Mesenchymal stem cell (in vitro differentiated cells and primary cell): ENCODE results near the gene MYO9A. TPM values are rescaled to one million over a fixed set of nuclear protein-coding genes. Genes with fewer than 3 reads are reported as not detected.
A peak's percentile ranks its signal among the peaks of the same experiment; 100 is the strongest.

Experiments used
- DNase-seq: peaks from one replicate; pipeline ENCODE4 v3.0.0-alpha.2; 2013
- H2AFZ ChIP-seq: one replicate; pipeline ENCODE4 v1.6.1; 2013; ENCODE audit warnings: low read depth, mild to moderate bottlenecking, control low read depth, inconsistent platforms, low read length, moderate library complexity
- H2AK5ac ChIP-seq: 2 replicates; pipeline ENCODE4 v1.6.1; 2013; ENCODE audit warnings: low read length, moderate library complexity, mild to moderate bottlenecking, inconsistent platforms; ENCODE audit not compliant: severe bottlenecking
- H2BK120ac ChIP-seq: one replicate; pipeline ENCODE4 v1.6.1; 2013; ENCODE audit warnings: low read depth, mild to moderate bottlenecking, inconsistent platforms, low read length, moderate library complexity
- H2BK12ac ChIP-seq, 2 experiments: one replicate each; pipeline ENCODE4 v1.6.1; 2013; ENCODE audit warnings: inconsistent platforms in 2 of 2, low read length in 2 of 2, mild to moderate bottlenecking in 2 of 2, moderate library complexity in 2 of 2, control low read depth in 1 of 2
- H2BK15ac ChIP-seq: one replicate; pipeline ENCODE4 v1.6.1; 2013; ENCODE audit warnings: mild to moderate bottlenecking, low read depth, inconsistent platforms; ENCODE audit not compliant: poor library complexity, severe bottlenecking
- H2BK5ac ChIP-seq: 2 replicates; pipeline ENCODE4 v1.6.1; 2013; ENCODE audit warnings: low read depth, mild to moderate bottlenecking, low read length, control low read depth, inconsistent platforms; ENCODE audit not compliant: poor library complexity, severe bottlenecking
- H3K14ac ChIP-seq, 2 experiments: one replicate each; pipeline ENCODE4 v1.6.1; 2013; ENCODE audit warnings: inconsistent platforms in 2 of 2, low read length in 2 of 2, control low read depth in 1 of 2, mild to moderate bottlenecking in 1 of 2, moderate library complexity in 1 of 2
- H3K18ac ChIP-seq, 2 experiments: one replicate each; pipeline ENCODE4 v1.6.1; 2013; ENCODE audit warnings: inconsistent platforms in 2 of 2, low read length in 2 of 2, control low read depth in 1 of 2, low read depth in 1 of 2, mild to moderate bottlenecking in 1 of 2
- H3K23ac ChIP-seq, 2 experiments: one replicate each; pipeline ENCODE4 v1.6.1; 2013; ENCODE audit warnings: inconsistent platforms in 2 of 2, low read length in 2 of 2, mild to moderate bottlenecking in 2 of 2, moderate library complexity in 2 of 2, control low read depth in 1 of 2
- H3K27ac ChIP-seq: 2 replicates; pipeline ENCODE4 v1.5.1; 2013; ENCODE audit warnings: mild to moderate bottlenecking, moderate library complexity, low read length, control low read depth, inconsistent platforms; ENCODE audit not compliant: poor library complexity, severe bottlenecking
- H3K27me3 ChIP-seq, 2 experiments: 2 replicates each; pipeline versions ENCODE4 v1.6.1 to v1.7.0; 2013; ENCODE audit warnings: low read length in 2 of 2, mild to moderate bottlenecking in 2 of 2, moderate library complexity in 2 of 2, control low read depth in 1 of 2, inconsistent platforms in 1 of 2; ENCODE audit not compliant: control insufficient read depth in 1 of 2, insufficient read depth in 1 of 2
- H3K36me3 ChIP-seq, 2 experiments: 2 replicates each; pipeline versions ENCODE4 v1.6.1 to v1.7.0; 2013; ENCODE audit warnings: low read length in 2 of 2, control low read depth in 1 of 2, inconsistent platforms in 1 of 2, low read depth in 1 of 2, mild to moderate bottlenecking in 1 of 2; ENCODE audit not compliant: insufficient read depth in 2 of 2, control insufficient read depth in 1 of 2
- H3K4ac ChIP-seq, 2 experiments: one replicate each; pipeline ENCODE4 v1.6.1; 2013; ENCODE audit warnings: inconsistent platforms in 2 of 2, low read length in 2 of 2, mild to moderate bottlenecking in 2 of 2, moderate library complexity in 2 of 2, control low read depth in 1 of 2, low read depth in 1 of 2
- H3K4me1 ChIP-seq: 2 replicates; pipeline ENCODE4 v1.6.1; 2013; ENCODE audit warnings: low read depth, low read length, control low read depth; ENCODE audit not compliant: control insufficient read depth, insufficient read depth
- H3K4me2 ChIP-seq: 2 replicates; pipeline ENCODE4 v1.6.1; 2013; ENCODE audit warnings: low read length, mild to moderate bottlenecking, inconsistent platforms; ENCODE audit not compliant: poor library complexity, severe bottlenecking
- H3K4me3 ChIP-seq, 2 experiments: 2 replicates each; pipeline versions ENCODE4 v1.5.1 to v1.7.0; 2013; ENCODE audit warnings: low read length in 2 of 2, mild to moderate bottlenecking in 2 of 2, control low read depth in 1 of 2, low read depth in 1 of 2; ENCODE audit not compliant: insufficient read depth in 1 of 2
- H3K79me1 ChIP-seq: replicated peaks from 2 replicates; pipeline ENCODE4 v1.6.1; 2013; ENCODE audit warnings: mild to moderate bottlenecking, control low read depth, low read length, inconsistent platforms; ENCODE audit not compliant: poor library complexity, severe bottlenecking
- H3K9ac ChIP-seq: 2 replicates; pipeline ENCODE4 v1.7.0; 2013; ENCODE audit warnings: mild to moderate bottlenecking, low read length, moderate library complexity
- H3K9me3 ChIP-seq: 2 replicates; pipeline ENCODE4 v1.7.0; 2013; ENCODE audit warnings: mild to moderate bottlenecking, low read length; ENCODE audit not compliant: control insufficient read depth
- H4K8ac ChIP-seq: one replicate; pipeline ENCODE4 v1.6.1; 2013; ENCODE audit warnings: inconsistent platforms, mild to moderate bottlenecking, low read length, moderate library complexity
- H4K91ac ChIP-seq: one replicate; pipeline ENCODE4 v1.6.1; 2013; ENCODE audit warnings: mild to moderate bottlenecking, low read length, inconsistent platforms
- WGBS: methylation state at CpG from one replicate; pipeline ENCODE4 v1.1.7; 2013; ENCODE audit warnings: mixed read lengths; 5-methylcytosine and 5-hydroxymethylcytosine counted together
- small RNA-seq: library from polyadenylated mRNA; stranded (forward); fragments of <200 nt; extraction: miRNeasy Mini kit (QIAGEN cat#:217004); gene quantifications from one replicate; pipeline ENCODE3, GENCODE V24; 2013; ENCODE audit warnings: low read depth

The MYO9A gene

GRCh38 chr15:71776304-71776703, 341.6 kb downstream of the MYO9A start:
- Histone ChIP-seq H3K9me3 (no peaks in the 10 kb centered on the region), H3K4me3 (no peak overlapping the region)

DNA sequence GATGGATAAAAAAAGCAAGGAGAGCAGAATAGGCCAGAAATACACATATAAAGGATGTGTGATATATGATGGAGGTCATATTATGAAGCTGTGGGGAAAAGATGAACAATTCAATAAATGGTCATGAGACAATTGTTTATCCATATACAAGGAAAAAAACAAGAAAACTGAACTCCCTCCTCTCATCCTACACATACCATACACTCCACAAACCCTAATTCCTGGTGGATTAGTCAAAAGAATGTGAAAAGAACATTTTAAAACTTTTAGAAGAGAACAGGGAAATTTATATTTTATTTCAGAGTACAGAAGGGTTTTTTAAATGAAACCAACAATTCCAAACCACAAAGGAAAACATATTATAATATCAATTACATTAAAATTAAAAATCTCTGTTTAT, 342.1 kb downstream of the MYO9A start:
- Histone ChIP-seq H3K18ac (no peak overlapping the region), H3K14ac (no peak overlapping the region), H3K9ac (no peak overlapping the region), H3K36me3 (peaks cover 7 to 20% of the 10 kb centered on the region in 2 experiments), H3K23ac (no peak overlapping the region), H3K9me3 (no peaks in the 10 kb centered on the region), H3K27ac (no peak overlapping the region), H3K79me1 (peaks cover 3% of the 10 kb centered on the region), H3K4me2 (no peak overlapping the region), H3K27me3 (no peaks in the 10 kb centered on the region), H2AK5ac (no peak overlapping the region), H2BK120ac (no peak overlapping the region), H2AFZ (no peak overlapping the region), H2BK5ac (no peak overlapping the region), H2BK12ac (no peak overlapping the region), H3K4ac (no peak overlapping the region), H3K4me1 (peaks cover 11% of the 10 kb centered on the region), H2BK15ac (no peak overlapping the region), H4K8ac (no peak overlapping the region), H3K4me3 (no peak overlapping the region), H4K91ac (no peak overlapping the region)
- peak; percentile 17 for DNase-seq

More at GRCh38 chr15:71776304-71776703, 341.6 kb downstream of the MYO9A start:
- no peak overlapping the region for H2BK12ac ChIP-seq
- no peak overlapping the region for H3K18ac ChIP-seq
- no peak overlapping the region for H2AK5ac ChIP-seq
- H3K4ac ChIP-seq: no peak overlapping the region
- H3K27ac ChIP-seq: no peak overlapping the region
- H2BK15ac ChIP-seq: no peak overlapping the region
- peaks cover 3% of the 10 kb centered on the region for H3K79me1 ChIP-seq
- peaks cover 11% of the 10 kb centered on the region for H3K4me1 ChIP-seq
- H3K9ac ChIP-seq: no peak overlapping the region
- no peaks in the 10 kb centered on the region for H3K27me3 ChIP-seq
- no peak for DNase-seq
- no peak overlapping the region for H2BK120ac ChIP-seq
- H2BK5ac ChIP-seq: no peak overlapping the region
- H3K4me2 ChIP-seq: no peak overlapping the region
- no peak overlapping the region for H2AFZ ChIP-seq
- peaks cover 3 to 20% of the 10 kb centered on the region in 2 experiments for H3K36me3 ChIP-seq
- no peak overlapping the region for H3K14ac ChIP-seq
- H4K91ac ChIP-seq: no peak overlapping the region
- no peak overlapping the region for H3K23ac ChIP-seq
- 80% methylated on average over 3 of the region's 3 CpGs for WGBS
- no peak overlapping the region for H4K8ac ChIP-seq

DNA sequence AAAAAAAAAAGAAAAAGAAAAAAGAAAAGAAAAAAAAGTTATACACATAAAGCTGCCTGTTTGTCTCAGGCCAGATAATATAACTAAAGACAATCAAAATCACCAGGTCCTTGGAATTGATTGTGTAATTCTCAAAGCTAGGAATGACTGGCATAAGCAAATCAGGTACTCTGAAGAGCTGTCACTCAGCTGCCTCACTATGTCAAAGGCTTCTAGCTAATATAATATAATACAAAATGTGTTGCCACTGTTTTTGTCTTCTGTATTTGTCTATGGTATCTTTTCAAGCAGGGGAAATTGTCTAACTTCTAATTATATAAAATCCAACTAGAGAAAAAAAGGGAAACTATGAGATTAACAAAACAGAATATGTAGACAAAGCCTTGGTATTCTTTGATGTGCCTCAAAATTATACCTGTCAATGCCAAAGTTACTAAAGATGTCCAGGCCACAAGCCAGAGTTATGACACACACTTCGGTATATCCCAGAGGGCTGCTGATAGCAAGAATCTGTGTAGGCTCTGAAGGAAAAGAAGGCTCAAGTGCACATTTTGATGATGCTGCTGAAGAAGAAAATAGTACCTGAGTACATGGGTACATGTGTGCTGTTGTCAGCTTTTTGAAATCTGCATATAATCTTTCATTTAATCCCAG, 344.6 kb downstream of the MYO9A start:
- Histone ChIP-seq H2AK5ac (no peak overlapping the region), H2AFZ (no peak overlapping the region), H2BK12ac (no peak overlapping the region), H2BK15ac (no peak overlapping the region), H3K79me1 (peaks cover 3% of the 10 kb centered on the region), H3K9me3 (no peaks in the 10 kb centered on the region), H4K8ac (no peak overlapping the region), H3K4ac (no peak overlapping the region), H3K4me1 (peaks cover 9% of the 10 kb centered on the region), H3K14ac (no peak overlapping the region), H3K36me3 (peaks cover 7 to 17% of the 10 kb centered on the region in 2 experiments), H3K27ac (no peak overlapping the region), H3K27me3 (no peaks in the 10 kb centered on the region), H2BK5ac (no peak overlapping the region), H4K91ac (no peak overlapping the region), H3K9ac (no peak overlapping the region), H3K23ac (no peak overlapping the region), H3K18ac (no peak overlapping the region), H3K4me3 (no peak overlapping the region), H3K4me2 (no peak overlapping the region), H2BK120ac (no peak overlapping the region)
- no peak for DNase-seq
- 85% methylated on average over 1 of the region's 1 CpG for WGBS

Small RNA genes lying within 50 kb of the gene (small RNA-seq; reads per million reads assigned to genes)
- gene RNA5SP399 (not detected), gene RNU2-65P (not detected)
